Stimulated activated CD8-positive, alpha-beta memory T cell treated with anti-CD3 and anti-CD28 coated beads, Interleukin-15, amount 100 ng/mL, for 1 hour (primary cell): ENCODE data around the gene AMBRA1.
"Not testable (repeated sequence)": the region's sequence is repeated elsewhere in the genome, so short reads cannot be mapped to it uniquely, and the experiment has no call there.

Source experiments
- DNase-seq: peaks from one replicate; pipeline ENCODE4 v3.0.0-alpha.2; 2020; ENCODE audit warnings: low read depth

The AMBRA1 gene

GRCh38 chr11:46612326-46612725 is 18.5 kb upstream of the AMBRA1 start:
- DNase-seq: no peak

- DNase-seq: no peak
Observed at GRCh38 chr11:46611526-46612304, 17.9 kb upstream of the AMBRA1 start.

DNA sequence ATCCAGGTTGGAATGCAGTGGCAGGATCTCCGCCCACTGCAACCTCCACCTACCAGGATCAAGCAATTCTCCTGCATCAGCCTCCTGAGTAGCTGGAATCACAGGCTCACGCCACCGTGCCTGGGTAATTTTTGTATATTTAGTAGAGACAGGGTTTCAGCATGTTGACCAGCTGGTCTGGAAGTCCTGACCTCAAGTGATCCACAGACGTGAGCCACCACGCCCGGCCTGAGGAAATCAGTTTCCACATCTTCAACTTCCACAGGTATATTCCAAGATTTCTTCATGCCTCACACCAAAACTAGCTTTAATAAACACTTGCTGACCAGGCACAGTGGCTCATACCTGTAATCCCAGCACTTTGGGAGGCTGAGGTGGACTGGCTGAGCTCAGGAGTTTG is 15.6 kb upstream of the AMBRA1 start:
- no peak for DNase-seq

GRCh38 chr11:46607516-46607915 is 13.7 kb upstream of the AMBRA1 start:
- no peak for DNase-seq

DNA sequence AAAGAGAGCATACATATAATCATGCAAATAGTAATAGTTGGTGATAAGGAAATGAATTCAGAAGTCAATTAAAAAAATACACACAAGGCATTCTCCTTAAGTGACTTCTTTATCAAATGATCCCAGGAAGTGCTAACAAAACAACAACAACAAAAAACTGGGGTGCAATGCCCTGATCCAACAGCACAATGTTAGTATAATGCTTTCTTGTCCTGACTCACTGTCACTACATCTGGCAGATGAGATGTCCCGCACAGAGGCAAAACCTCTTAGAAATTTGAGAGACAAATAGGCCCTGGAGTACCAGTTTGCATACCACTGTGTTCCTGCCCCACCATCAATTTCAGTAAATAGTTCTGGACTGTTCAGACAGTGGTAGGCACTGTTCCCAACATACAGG is 11.0 kb upstream of the AMBRA1 start:
- DNase-seq: no peak

GRCh38 chr11:46603704-46604308 is 10.0 kb upstream of the AMBRA1 start:
- DNase-seq: no peak

GRCh38 chr11:46601129-46601528 is 7.3 kb upstream of the AMBRA1 start:
- no peak for DNase-seq

DNA sequence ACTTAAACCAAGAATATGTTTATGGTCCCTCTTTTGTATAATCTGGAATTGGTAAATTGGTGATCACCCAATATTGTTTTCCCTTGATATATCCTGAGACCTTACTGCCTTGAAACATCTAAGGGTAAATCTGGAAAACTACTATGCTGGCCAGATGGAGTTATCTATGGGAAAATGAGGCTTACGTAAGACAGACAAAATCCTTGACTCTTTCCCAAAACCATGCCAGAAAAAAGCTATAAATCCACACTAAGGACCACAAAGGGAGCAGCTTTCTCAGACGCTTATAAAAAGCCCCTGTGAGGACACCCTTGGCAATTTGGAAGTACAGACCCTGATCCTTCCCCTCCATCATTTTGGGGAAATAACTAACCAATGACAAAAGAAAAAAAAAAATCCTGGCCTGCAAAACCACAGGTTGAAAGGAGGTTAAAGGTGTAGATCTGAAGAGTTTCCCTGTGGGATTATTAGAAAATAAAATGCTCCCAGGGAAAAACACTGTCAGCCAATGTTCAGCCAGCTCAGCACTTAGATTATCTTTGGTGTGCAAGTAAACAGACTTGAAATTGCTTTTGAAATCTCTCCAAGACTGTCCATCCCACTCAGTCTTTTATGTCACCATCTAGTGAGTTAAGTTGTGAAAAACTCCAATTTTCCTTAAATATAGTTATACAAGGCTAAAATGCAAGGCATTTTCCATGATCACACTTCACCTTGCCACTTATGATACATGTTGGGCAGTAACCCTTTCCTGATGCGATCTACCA is 6.6 kb upstream of the AMBRA1 start:
- DNase-seq: no peak

- DNase-seq: no peak
Observed at GRCh38 chr11:46599340-46600193, 5.7 kb upstream of the AMBRA1 start.

GRCh38 chr11:46597609-46598219 is 3.9 kb upstream of the AMBRA1 start:
- DNase-seq: no peak

DNA sequence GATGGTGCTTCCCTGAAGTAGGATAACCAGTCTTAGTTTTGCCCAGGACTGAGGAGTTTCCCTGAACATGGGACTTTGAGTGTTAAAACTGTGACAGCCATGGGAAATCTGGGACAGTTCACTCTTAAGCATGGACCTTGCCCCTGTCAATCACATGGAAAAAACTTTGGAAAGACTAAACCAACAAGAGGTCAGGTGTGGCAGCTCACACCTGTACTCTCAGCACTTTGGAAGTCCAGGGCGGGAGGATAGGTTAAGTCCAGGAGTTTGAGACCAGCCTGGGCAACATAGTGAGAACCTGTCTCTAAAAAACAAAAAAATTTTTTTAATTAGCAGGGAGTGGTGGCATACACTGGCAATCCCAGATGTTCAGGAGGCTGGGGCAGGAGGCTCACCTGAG is 3.3 kb upstream of the AMBRA1 start:
- no peak for DNase-seq

DNA sequence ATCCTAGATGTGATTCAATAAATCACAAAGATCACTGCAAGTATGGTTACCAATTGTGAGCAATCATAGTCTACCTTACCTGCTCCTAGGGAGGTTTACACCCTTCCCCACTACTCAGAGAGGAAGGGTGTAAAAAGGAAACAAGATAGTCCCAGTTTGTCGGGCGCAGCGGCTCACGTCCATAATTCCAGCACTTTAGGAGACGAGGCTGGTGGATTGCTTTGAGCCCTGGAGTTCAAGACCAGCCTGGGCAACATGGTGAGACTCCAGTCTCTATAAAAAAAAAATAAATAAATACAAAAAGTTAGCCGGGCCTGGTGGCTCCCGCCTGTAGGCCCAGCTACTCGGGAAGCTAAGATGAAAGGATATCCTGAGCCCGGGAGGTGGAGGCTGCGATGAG is 962 bp upstream of the AMBRA1 start:
- DNase-seq: no peak

DNA sequence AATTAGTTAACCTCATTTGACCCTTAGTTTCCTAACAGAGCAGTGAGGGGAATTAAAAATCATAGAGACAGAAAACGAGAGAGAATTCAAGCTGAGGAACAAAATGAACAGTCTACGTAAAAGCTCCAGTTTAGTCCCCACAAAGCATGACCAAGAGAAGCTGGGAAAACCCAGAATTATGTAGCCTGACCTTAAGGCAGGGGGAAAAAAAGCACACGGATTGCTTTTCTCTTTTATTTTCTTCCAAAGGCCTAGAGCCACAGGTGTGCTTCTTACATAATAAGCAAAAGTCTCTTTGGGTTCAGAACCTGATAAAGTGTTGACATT is 514 bp upstream of the AMBRA1 start:
- no peak for DNase-seq

GRCh38 chr11:46590740-46591605 is 2.9 kb downstream of the AMBRA1 start:
- DNase-seq: no peak

- no peak for DNase-seq
Observed at GRCh38 chr11:46588915-46589314, 4.9 kb downstream of the AMBRA1 start.

- DNase-seq: no peak
Observed at GRCh38 chr11:46588131-46588530, 5.7 kb downstream of the AMBRA1 start.

- not testable (repeated sequence) for DNase-seq
Observed at GRCh38 chr11:46583513-46583912, 10.3 kb downstream of the AMBRA1 start.

GRCh38 chr11:46582588-46582987 is 11.2 kb downstream of the AMBRA1 start:
- no peak for DNase-seq

DNA sequence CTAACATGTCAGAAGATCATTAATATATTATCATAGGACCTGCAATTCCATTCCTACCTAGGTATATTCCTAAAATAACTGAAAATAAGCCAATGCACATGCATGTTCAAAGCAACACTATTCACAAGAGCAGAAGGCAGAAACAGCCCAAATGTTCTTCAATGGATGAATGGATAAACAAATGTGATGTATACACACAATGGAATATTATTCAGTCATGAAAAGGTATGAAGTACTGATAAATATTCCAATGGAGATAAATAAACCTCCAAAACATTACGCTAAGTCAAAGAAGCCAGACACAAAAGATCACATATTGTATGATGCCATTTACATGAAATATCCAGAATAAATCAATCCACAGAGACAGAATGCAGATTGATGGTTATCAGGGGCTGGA is 16.8 kb downstream of the AMBRA1 start:
- DNase-seq: no peak

- DNase-seq: no peak
Observed at GRCh38 chr11:46574656-46575055, 19.2 kb downstream of the AMBRA1 start.
